HFF-Myc (cell line): Measurements from ENCODE around the gene TNFRSF1B.

Experiments
- DNase-seq: peaks from one replicate; pipeline ENCODE4 v3.0.0-alpha.2; 2011; ENCODE audit warnings: low read depth; ENCODE audit errors: extremely low read depth
- H3K4me3 ChIP-seq: replicated peaks from 2 replicates; pipeline ENCODE4 v1.5.1; 2011; ENCODE audit warnings: low read depth, mild to moderate bottlenecking, control low read depth, low read length
- TF ChIP-seq, protein P1 (sequence below): IDR thresholded peaks from 2 replicates; pipeline ENCODE4 v1.5.1; 2012; ENCODE audit warnings: mild to moderate bottlenecking, low read depth, low read length, control low read depth; ENCODE audit errors: missing control alignments

TNFRSF1B gene

GRCh38 chr1:12182410-12182984, 15.7 kb downstream of the TNFRSF1B start:
- DNase-seq: no peak
- H3K4me3 ChIP-seq: no peak overlapping the region
- TF ChIP-seq, protein P1, sequence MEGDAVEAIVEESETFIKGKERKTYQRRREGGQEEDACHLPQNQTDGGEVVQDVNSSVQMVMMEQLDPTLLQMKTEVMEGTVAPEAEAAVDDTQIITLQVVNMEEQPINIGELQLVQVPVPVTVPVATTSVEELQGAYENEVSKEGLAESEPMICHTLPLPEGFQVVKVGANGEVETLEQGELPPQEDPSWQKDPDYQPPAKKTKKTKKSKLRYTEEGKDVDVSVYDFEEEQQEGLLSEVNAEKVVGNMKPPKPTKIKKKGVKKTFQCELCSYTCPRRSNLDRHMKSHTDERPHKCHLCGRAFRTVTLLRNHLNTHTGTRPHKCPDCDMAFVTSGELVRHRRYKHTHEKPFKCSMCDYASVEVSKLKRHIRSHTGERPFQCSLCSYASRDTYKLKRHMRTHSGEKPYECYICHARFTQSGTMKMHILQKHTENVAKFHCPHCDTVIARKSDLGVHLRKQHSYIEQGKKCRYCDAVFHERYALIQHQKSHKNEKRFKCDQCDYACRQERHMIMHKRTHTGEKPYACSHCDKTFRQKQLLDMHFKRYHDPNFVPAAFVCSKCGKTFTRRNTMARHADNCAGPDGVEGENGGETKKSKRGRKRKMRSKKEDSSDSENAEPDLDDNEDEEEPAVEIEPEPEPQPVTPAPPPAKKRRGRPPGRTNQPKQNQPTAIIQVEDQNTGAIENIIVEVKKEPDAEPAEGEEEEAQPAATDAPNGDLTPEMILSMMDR: no peak

DNA sequence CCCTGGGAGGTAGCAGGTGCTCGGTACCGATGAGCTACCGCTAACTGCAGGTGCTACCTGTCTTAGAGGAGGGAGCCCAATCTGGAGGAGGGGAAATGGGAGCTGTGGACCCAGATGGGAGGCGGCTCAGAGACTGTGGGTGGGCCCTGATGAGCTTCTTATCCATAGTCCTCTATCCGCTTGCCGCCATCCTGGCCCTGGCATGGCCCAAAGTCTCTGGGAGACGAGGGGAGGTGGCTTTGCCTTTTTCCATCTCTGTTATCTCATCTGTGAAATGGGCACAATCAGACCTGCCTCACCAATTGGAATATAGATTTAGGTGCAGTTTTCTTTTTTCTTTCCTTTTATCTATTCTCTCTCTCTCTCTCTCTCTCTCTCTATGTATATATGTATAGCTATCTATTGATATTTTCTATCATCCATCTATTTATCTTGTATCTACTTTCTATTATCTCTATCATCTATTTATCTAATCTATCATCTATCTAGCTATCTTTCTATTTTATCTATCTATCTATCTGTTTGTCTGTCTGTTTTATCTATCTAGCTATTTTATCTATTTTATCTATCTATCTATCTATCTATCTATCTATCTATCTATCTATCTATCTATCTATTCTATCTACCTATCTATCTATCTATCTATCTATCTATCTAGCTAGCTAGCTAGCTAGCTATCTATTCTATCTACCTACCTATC, 16.5 kb downstream of the TNFRSF1B start:
- H3K4me3 ChIP-seq: no peak overlapping the region
- TF ChIP-seq, protein P1: no peak
- DNase-seq: no peak

- no peak for DNase-seq
- H3K4me3 ChIP-seq: no peak overlapping the region
- TF ChIP-seq, protein P1: no peak
These were observed 17.4 kb downstream of the TNFRSF1B start for GRCh38 chr1:12184008-12184681.

DNA sequence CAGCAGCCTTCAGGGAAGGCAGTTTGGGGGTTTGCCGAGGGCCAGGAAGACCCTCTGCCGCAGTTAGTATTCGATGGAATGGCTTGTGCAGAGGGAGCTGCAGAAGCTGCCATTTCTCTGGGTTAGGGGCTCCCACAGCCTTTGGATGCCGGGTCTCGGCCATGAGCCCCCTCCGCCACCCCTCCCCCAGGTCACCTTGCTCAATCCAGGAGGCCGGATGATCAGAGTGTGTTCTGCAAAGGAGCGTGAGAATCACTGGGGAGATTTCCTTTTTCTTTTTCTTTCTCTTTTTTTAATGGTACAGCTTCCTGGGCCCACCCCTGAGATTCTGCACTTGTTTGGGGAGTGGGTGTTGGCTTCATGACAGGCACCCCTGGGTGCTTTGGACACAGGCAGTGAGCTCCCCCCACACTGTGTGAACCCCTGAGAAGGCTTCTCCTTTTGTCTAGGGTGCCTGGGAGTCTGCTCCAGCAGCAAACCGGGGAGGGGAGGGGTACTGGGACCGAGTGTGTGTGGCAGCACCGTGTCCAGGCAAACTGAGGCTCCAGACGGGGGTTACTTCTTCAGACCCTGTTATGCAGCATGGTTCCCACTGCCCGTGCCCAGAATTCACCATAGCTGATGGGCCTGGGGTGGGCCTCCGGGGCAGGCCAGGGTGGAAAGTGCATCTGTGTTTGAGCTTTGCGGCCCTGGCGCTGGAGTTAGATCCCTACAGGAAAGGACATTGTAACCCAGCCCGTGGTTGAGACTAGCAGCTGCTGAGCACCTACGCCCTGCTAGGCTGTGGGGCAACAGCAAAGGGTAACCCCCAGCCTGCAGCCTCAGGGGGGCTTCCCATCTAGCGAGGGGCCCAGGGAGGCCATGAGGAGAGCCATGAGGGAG, 18.5 kb downstream of the TNFRSF1B start:
- H3K4me3 ChIP-seq: no peak overlapping the region
- TF ChIP-seq, protein P1: no peak
- DNase-seq: no peak

GRCh38 chr1:12185918-12186678, 19.3 kb downstream of the TNFRSF1B start:
- TF ChIP-seq, protein P1: no peak
- DNase-seq: no peak
- H3K4me3 ChIP-seq: no peak overlapping the region

DNA sequence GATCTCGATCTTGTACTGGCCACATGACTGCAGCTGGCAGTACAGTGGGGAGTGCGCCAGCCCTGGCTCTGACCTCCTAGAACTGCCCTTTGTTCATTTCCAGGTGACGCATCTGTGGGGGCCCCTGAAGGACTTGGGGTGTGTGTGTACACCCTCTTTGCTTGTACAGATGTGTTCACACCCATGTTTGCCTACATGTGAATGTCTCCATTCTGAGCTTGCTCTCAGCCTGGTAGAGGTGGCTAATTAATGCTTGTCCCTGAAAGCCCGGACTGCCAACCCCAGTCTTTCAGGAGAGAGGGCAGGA, 19.8 kb downstream of the TNFRSF1B start:
- TF ChIP-seq, protein P1: no peak
- no peak overlapping the region for H3K4me3 ChIP-seq
- DNase-seq: no peak
